Fibroblast of skin of right quadriceps (primary cell): ENCODE measurements around the gene KPNA6.

ENCODE experiments used
- DNase-seq: peaks from one replicate; pipeline ENCODE4 v3.0.0-alpha.2; 2013

Gene KPNA6

DNA sequence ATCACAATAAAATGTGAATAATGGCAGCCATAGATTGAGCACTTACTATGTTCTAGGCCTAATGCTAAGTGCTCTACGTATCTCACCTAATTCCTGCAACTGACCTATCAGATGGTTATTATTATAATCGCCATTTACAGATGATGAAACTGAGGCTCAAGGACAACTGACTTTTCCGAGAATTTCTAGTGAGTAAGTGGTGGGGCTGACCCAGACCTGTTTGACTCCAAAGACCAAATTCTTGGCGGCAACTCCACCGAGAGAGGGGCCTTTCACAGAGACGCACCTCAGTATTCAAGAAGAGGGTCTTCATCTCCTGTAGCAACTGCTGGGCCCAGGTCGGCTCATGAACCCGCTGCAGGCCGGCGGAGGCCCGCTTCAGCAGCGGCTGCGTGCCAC lies 113.7 kb downstream of the KPNA6 start:
- no peak for DNase-seq

GRCh38 chr1:32221980-32222755 lies 114.3 kb downstream of the KPNA6 start, which contains the start of the genes EIF3I and TMEM234:
Gene EIF3I, plus strand, starts transcription at chr1:32222407. Its CDS starts 35 bp downstream, at chr1:32222442.
Gene TMEM234, minus strand, starts transcription at chr1:32222353. Its CDS starts 31 bp downstream, at chr1:32222322.
- peak; percentile 89 for DNase-seq

- no peak for DNase-seq
Measured at GRCh38 chr1:32223683-32224082, 115.8 kb downstream of the KPNA6 start.

GRCh38 chr1:32224285-32224684 lies 116.4 kb downstream of the KPNA6 start:
- DNase-seq, result no peak
